H1 (cell line): ENCODE data around the gene IGLL5.

Source experiments
- EZH2 ChIP-seq: fragments of 200-600 bp; sonication (generic); IDR thresholded peaks from 2 replicates; pipeline ENCODE4 v1.7.1; 2012; ENCODE audit warnings: low read depth, mild to moderate bottlenecking, moderate library complexity, low read length, inconsistent platforms; ENCODE audit not compliant: severe bottlenecking
- POLR2A ChIP-seq, 2 experiments: IDR thresholded peaks; 1 replicate in 1 of 2; 2 replicates in 1 of 2; pipeline ENCODE4 v1.6.1; 2011; ENCODE audit warnings: low read depth in 2 of 2, low read length in 2 of 2, mild to moderate bottlenecking in 2 of 2; ENCODE audit errors: control extremely low read depth in 1 of 2
- SRF ChIP-seq: IDR thresholded peaks from 2 replicates; pipeline ENCODE4 v1.6.1; 2011; ENCODE audit warnings: mild to moderate bottlenecking, low read depth, low read length, moderate library complexity

DNA sequence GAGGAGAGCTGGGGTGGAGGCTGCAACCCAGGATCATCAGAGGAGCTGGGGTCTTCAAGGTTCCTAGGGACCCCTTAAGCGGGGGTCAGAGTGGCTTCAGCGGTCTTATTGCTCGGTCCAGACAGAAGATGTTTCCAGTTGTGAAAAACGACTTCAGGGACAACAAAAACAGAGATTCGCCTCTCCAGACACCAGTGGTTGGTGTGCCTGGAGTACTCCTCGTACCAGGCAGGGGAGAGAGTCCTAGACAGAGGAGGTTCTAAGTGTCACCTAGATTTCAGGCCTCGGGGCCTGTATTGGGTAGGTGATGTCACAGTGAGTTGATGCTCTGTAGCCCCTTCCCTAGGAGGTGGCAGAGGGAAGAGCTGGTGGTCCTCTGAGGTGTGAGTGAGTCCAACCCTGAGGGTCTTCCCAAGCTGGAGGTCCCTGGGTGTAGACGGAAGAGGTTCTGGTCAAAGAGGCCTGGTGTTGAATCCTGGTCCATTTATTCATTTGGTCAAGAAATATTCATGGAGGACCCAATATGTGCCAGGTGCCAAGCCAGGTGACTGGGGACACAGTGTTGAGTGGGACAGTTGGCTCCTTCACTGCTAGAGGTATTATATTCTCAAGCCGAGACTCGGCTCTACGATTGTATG lies 4.4 kb upstream of the IGLL5 start:
- no peak for TF ChIP-seq SRF
- no peak for TF ChIP-seq POLR2A (IDR thresholded peaks at IDR 0.05; ENCODE audit: control extremely low read depth in 1 of 2, low read depth in 2 of 2, low read length in 2 of 2)
- TF ChIP-seq EZH2: no peak
